ENCODE results near the gene PLXDC2. TPM values are rescaled to one million over a fixed set of nuclear protein-coding genes. Genes with fewer than 3 reads are reported as not detected.

PLXDC2 gene
- total and polyA plus RNA-seq, 2 donors (not counting 1 experiment from before 2014, with no cell fraction given): 0.07 TPM

DNA sequence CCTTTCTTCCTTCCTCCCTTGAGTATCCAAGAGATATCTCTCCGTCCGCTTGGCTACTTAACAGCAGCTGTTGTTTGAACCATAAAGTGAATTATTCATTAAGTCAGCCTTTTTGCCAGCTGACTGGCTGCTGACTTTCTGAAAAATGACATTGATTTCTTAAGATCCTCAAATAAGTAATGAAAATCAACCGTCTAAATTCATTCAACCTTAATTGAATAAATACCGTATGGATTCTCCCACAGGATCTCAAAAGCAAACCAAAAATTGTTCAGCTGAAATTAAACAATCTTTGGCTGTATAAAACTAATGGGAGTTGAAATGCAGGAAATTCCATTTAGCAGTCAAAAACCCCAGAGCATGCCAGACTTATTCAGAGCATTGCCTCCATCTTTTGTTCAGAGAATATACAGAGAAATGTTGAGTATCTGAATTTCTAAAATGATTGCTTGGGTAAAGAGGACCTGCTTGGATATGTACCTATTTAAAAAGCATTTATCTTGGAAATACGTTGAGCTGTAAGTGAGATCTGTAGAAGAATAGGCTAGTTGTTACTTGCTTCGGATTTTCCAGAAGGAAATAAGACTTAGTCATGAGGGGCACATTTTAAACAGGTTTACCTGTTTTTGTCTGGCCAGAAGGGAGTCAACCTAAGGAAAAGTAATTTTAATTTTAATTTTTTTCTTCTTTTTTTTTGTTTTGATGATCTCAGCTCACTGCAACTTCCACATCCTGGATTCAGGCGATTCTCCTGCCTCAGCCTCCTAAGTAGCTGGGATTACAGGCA lies 136.2 kb downstream of the PLXDC2 start:
- POLR2A ChIA-PET: no interaction called here
- Mint-ChIP-seq H3K9me3 (ENCODE audit: insufficient read depth) (no peaks in the 10 kb centered on the region), H3K4me1 (no peaks in the 10 kb centered on the region), H3K27ac (no peak overlapping the region), H3K27me3 (no peaks in the 10 kb centered on the region), H3K4me3 (no peak overlapping the region)
- no peak for TF ChIP-seq EZH2 (IDR thresholded peaks at IDR 0.05; ENCODE audit: borderline replicate concordance, insufficient read depth, low read depth, low read length, poor library complexity, severe bottlenecking)
- TF ChIP-seq, protein P1, sequence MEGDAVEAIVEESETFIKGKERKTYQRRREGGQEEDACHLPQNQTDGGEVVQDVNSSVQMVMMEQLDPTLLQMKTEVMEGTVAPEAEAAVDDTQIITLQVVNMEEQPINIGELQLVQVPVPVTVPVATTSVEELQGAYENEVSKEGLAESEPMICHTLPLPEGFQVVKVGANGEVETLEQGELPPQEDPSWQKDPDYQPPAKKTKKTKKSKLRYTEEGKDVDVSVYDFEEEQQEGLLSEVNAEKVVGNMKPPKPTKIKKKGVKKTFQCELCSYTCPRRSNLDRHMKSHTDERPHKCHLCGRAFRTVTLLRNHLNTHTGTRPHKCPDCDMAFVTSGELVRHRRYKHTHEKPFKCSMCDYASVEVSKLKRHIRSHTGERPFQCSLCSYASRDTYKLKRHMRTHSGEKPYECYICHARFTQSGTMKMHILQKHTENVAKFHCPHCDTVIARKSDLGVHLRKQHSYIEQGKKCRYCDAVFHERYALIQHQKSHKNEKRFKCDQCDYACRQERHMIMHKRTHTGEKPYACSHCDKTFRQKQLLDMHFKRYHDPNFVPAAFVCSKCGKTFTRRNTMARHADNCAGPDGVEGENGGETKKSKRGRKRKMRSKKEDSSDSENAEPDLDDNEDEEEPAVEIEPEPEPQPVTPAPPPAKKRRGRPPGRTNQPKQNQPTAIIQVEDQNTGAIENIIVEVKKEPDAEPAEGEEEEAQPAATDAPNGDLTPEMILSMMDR (IDR thresholded peaks at IDR 0.05): no peak
- no peaks in the 10 kb centered on the region for H3K36me3 ChIP-seq (replicated peaks in 1 of 2; ENCODE audit: control extremely low read depth in 1 of 2, control insufficient read depth in 1 of 2, extremely low read depth in 1 of 2, insufficient read depth in 2 of 2, low read length in 1 of 2)
- DNase-seq (no peak), ATAC-seq (ENCODE audit: low read depth) (no peak)
- no peaks in the 10 kb centered on the region for H3K79me2 ChIP-seq (ENCODE audit: control insufficient read depth, insufficient read depth, low read length)
- H3K27ac ChIP-seq (ENCODE audit: low read length in 2 of 2): no peak overlapping the region
- no peak overlapping the region for H3K4me2 ChIP-seq (replicated peaks; ENCODE audit: low read depth, low read length, poor library complexity, severe bottlenecking)
- 50% methylated on average over 2 of the region's 7 CpGs for WGBS (ENCODE audit: insufficient coverage)
- CTCF ChIA-PET: no interaction called here
- no peaks in the 10 kb centered on the region for H3K4me1 ChIP-seq (ENCODE audit: control insufficient read depth in 2 of 2, insufficient read depth in 2 of 2, low read length in 2 of 2)
- H3K9me3 ChIP-seq (ENCODE audit: control extremely low read depth in 1 of 3, control insufficient read depth in 2 of 3, insufficient read depth in 1 of 3, low read length in 2 of 3): no peaks in the 10 kb centered on the region
- H4K20me1 ChIP-seq (ENCODE audit: control insufficient read depth, insufficient read depth, low read length, poor library complexity, severe bottlenecking): no peaks in the 10 kb centered on the region
- H2AFZ ChIP-seq (ENCODE audit: insufficient read depth, low read depth, low read length, poor library complexity, severe bottlenecking): no peak overlapping the region
- intact Hi-C loops (cut with micrococcal nuclease): no loop called here
- no peak overlapping the region for H3K4me3 ChIP-seq (ENCODE audit: control extremely low read depth in 1 of 5, extremely low read depth in 1 of 5, insufficient read depth in 1 of 5, low read depth in 2 of 5, low read length in 4 of 5)
- no peaks in the 10 kb centered on the region for H3K27me3 ChIP-seq (replicated peaks in 1 of 4; ENCODE audit: control extremely low read depth in 1 of 4, control insufficient read depth in 3 of 4, insufficient read depth in 4 of 4, low read length in 3 of 4)
- no peak overlapping the region for H3K9ac ChIP-seq (ENCODE audit: low read length)

DNA sequence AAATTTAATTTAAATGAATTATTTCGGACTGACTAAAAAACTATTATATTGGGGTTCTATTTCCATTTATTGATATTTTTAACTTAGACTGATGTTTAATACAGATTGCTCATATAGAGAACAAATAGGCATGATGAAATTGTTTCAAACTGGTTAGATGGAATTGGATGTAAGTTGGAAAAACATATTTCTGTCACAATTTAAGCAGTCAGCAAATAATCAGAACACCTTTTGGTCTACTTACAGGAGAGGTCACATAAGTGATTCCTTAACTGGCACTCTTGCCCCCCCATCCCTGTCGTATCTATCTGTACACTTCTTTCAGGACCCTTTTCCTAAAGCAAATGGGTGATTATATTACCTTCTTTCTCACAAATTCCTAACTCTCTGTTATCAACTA lies 138.4 kb downstream of the PLXDC2 start:
- no peaks in the 10 kb centered on the region for H3K27me3 Mint-ChIP-seq
- WGBS (ENCODE audit: insufficient coverage): 100% methylated on average over 1 of the region's 2 CpGs
- TF ChIP-seq, protein P1 (IDR thresholded peaks at IDR 0.05): no peak
- no peak for TF ChIP-seq EZH2 (IDR thresholded peaks at IDR 0.05; ENCODE audit: borderline replicate concordance, insufficient read depth, low read depth, low read length, poor library complexity, severe bottlenecking)
- Histone ChIP-seq H3K4me2 (replicated peaks; ENCODE audit: low read depth, low read length, poor library complexity, severe bottlenecking) (no peak overlapping the region), H3K79me2 (ENCODE audit: control insufficient read depth, insufficient read depth, low read length) (no peaks in the 10 kb centered on the region), H2AFZ (ENCODE audit: insufficient read depth, low read depth, low read length, poor library complexity, severe bottlenecking) (no peak overlapping the region), H3K27me3 (replicated peaks in 1 of 4; ENCODE audit: control extremely low read depth in 1 of 4, control insufficient read depth in 3 of 4, insufficient read depth in 4 of 4, low read length in 3 of 4) (no peaks in the 10 kb centered on the region), H3K36me3 (replicated peaks in 1 of 2; ENCODE audit: control extremely low read depth in 1 of 2, control insufficient read depth in 1 of 2, extremely low read depth in 1 of 2, insufficient read depth in 2 of 2, low read length in 1 of 2) (no peaks in the 10 kb centered on the region), H3K27ac (ENCODE audit: low read length in 2 of 2) (no peak overlapping the region), H3K4me3 (ENCODE audit: control extremely low read depth in 1 of 5, extremely low read depth in 1 of 5, insufficient read depth in 1 of 5, low read depth in 2 of 5, low read length in 4 of 5) (no peak overlapping the region), H4K20me1 (ENCODE audit: control insufficient read depth, insufficient read depth, low read length, poor library complexity, severe bottlenecking) (no peaks in the 10 kb centered on the region), H3K4me1 (ENCODE audit: control insufficient read depth in 2 of 2, insufficient read depth in 2 of 2, low read length in 2 of 2) (no peaks in the 10 kb centered on the region), H3K9me3 (ENCODE audit: control extremely low read depth in 1 of 3, control insufficient read depth in 2 of 3, insufficient read depth in 1 of 3, low read length in 2 of 3) (no peaks in the 10 kb centered on the region), H3K9ac (ENCODE audit: low read length) (no peak overlapping the region)
- intact Hi-C loops (cut with micrococcal nuclease): no loop called here
- no peak overlapping the region for H3K4me3 Mint-ChIP-seq
- H3K4me1 Mint-ChIP-seq: no peaks in the 10 kb centered on the region
- no peak for DNase-seq
- no peaks in the 10 kb centered on the region for H3K9me3 Mint-ChIP-seq (ENCODE audit: insufficient read depth)
- ATAC-seq (ENCODE audit: low read depth): no peak
- CTCF ChIA-PET: no interaction called here
- POLR2A ChIA-PET: no interaction called here
- H3K27ac Mint-ChIP-seq: no peak overlapping the region

All from B cell (primary cell).